Activated naive CD4-positive, alpha-beta T cell treated with anti-CD3 and anti-CD28 coated beads, Interleukin-2, amount 50 U/mL, for 24 hours (primary cell): ENCODE data around the gene C1R.
"Not testable (repeated sequence)": the region's sequence is repeated elsewhere in the genome, so short reads cannot be mapped to it uniquely, and the experiment has no call there.

Experiments
- H3K27ac Mint-ChIP-seq: one replicate; pipeline ENCODE4 v1.8.0; 2021; ENCODE audit warnings: mild to moderate bottlenecking, mixed read lengths
- H3K27me3 Mint-ChIP-seq: one replicate; pipeline ENCODE4 v1.8.0; 2021; ENCODE audit warnings: mixed read lengths
- H3K36me3 Mint-ChIP-seq: one replicate; pipeline ENCODE4 v1.8.0; 2021; ENCODE audit warnings: mixed read lengths
- H3K4me1 Mint-ChIP-seq: one replicate; pipeline ENCODE4 v1.8.0; 2021; ENCODE audit warnings: mixed read lengths
- H3K4me3 Mint-ChIP-seq: one replicate; pipeline ENCODE4 v1.8.0; 2021; ENCODE audit warnings: mild to moderate bottlenecking, mixed read lengths
- H3K9me3 Mint-ChIP-seq: one replicate; pipeline ENCODE4 v1.8.0; 2021; ENCODE audit warnings: mixed read lengths

The C1R gene

DNA sequence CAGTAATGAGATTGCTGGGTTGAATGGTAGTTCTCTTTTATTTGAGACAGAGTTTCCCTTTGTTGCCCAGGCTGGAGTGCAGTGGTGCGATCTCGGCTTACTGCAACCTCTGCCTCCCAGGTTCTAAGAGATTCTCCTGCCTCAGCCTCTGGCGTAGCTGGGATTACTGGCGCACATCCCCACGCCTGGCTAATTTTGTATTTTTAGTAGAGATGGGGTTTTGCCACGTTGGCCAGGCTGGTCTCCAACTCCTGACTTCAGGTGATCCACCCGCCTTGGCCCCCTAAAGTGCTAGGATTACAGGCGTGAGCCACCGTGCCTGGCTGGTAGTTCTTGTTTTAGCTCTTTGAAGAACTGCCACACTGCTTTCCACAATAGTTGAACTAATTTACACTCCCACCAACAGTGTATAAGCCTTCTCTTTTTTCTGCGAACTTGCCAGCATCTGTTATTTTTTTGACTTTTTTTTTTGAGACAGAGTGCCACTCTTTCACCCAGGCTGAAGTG lies 42.7 kb downstream of the C1R start:
- not testable (repeated sequence) for H3K27ac Mint-ChIP-seq, H3K36me3 Mint-ChIP-seq, H3K27me3 Mint-ChIP-seq, H3K9me3 Mint-ChIP-seq, H3K4me3 Mint-ChIP-seq
- H3K4me1 Mint-ChIP-seq = peaks cover 14% of the 10 kb centered on the region

DNA sequence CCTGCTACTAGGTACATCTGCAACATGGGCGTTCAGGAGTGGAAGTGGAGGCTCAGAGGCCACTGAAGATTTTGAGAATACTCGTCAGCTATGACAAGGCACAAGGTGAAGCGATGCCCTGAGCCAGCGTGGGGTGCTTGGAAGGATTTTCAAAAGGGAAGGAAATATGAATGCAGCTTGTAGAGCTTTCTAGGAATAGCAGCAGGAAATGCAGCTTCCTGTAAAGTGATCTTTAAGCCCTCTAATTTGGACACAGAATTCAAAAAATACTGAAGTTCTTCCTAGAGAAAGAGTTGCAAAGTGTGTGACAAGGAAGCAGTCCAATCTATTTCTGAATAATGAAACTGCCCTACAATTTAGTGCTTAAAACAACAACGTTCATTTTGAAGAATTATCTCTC lies 44.9 kb downstream of the C1R start:
- H3K36me3 Mint-ChIP-seq = no peaks in the 10 kb centered on the region
- peaks cover 14% of the 10 kb centered on the region for H3K4me1 Mint-ChIP-seq
- no peak overlapping the region for H3K4me3 Mint-ChIP-seq
- H3K27ac Mint-ChIP-seq = no peak overlapping the region
- no peaks in the 10 kb centered on the region for H3K9me3 Mint-ChIP-seq
- H3K27me3 Mint-ChIP-seq = no peaks in the 10 kb centered on the region

DNA sequence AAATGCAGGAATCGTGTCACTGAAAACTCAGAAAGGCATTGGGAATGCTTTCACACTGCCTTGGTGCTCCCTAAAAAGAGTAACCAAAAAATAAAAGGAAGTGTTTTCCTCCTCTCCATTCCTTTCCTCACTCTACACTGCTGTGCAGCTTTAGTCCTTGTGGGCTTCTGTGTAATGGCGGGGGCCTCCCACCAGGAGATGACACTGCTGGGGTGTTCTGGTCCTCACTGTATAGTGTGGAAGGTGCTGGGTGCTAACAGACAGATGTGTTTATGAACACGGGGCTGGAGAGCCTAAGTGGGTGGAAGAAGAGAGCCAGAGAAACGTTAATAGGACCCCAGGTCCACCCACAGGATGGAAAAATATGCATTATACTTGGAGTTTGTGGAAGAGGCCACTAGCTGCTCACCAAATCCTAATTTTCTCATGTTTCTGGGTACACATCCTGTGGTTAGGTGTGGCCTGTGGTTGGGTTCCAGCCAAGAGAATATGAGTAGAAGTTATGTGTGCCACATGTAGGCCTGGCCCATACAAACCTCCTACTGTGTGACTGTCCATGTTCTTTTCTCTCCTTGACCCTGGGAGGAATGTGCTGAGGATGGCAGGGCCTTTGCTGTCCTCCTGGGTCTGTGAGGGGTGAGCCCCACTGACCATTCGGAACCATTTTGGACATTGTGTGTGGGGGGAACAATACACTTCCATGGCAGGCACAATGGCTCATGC lies 45.7 kb downstream of the C1R start:
- H3K4me3 Mint-ChIP-seq = no peak overlapping the region
- H3K9me3 Mint-ChIP-seq = no peaks in the 10 kb centered on the region
- no peak overlapping the region for H3K27ac Mint-ChIP-seq
- H3K27me3 Mint-ChIP-seq = no peaks in the 10 kb centered on the region
- no peaks in the 10 kb centered on the region for H3K36me3 Mint-ChIP-seq
- H3K4me1 Mint-ChIP-seq = peaks cover 14% of the 10 kb centered on the region

DNA sequence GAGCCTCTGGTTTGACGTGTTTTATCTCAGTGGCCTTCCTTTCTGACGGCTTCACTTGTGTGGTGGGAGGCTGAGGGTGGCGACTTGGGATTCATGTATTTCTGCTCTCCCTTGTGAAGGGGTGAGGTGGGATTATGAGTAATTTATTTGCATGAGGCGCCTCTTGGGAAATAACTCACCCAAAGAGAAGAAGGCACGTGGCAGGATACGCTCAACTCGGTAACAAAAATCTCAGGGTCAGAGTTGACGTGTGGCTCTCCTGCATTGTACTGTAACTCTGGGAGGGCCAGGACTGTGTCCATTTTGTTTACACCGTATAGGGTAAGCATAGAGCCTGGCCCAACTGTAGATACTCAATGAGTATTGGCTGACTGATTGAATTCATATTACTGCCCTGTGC lies 46.3 kb downstream of the C1R start:
- H3K4me3 Mint-ChIP-seq = no peak overlapping the region
- peaks cover 14% of the 10 kb centered on the region for H3K4me1 Mint-ChIP-seq
- H3K27me3 Mint-ChIP-seq = no peaks in the 10 kb centered on the region
- no peak overlapping the region for H3K27ac Mint-ChIP-seq
- no peaks in the 10 kb centered on the region for H3K9me3 Mint-ChIP-seq
- H3K36me3 Mint-ChIP-seq = no peaks in the 10 kb centered on the region

DNA sequence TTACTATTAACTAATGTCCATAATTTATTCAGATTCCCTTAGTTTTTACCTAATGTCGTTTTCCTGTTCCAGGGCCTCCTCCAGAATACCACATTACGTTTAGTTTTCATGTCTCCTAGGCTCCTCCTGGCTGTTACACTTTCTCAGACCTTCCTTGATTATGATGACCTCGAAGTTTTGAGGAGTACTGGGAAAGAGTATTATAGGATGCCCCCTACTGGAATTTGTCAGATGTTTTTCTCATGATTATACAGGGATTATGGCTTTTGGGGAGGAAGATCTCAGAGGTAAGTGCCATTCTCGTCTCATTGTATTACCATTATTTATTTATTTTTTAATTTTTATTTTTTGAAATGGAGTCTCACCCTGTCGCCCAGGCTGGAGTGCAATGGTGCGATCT lies 49.4 kb downstream of the C1R start:
- Mint-ChIP-seq H3K4me3 (no peak overlapping the region), H3K4me1 (peaks cover 11% of the 10 kb centered on the region), H3K27ac (no peak overlapping the region), H3K36me3 (no peaks in the 10 kb centered on the region), H3K27me3 (no peaks in the 10 kb centered on the region), H3K9me3 (no peaks in the 10 kb centered on the region)

DNA sequence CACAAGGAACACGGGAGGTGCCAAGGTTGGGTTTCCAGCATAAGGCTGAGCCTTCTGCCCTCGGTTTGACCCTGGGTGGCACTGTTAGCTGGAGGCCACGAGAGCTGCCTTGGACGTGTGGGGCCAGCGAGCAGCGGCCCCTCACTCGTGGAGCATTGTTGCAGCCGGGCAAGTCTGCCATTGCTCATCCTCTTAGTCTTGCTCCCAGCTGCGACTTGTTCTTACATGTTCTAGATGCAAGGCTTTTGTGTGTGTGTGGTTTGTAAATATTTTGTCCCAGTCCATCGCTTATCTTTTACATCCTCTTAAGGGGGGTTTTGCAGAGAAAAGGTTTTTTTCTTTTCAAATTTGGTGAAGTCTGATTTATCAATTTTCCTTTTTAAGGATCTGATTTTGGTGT lies 52.8 kb downstream of the C1R start:
- H3K9me3 Mint-ChIP-seq = no peaks in the 10 kb centered on the region
- H3K4me1 Mint-ChIP-seq = no peaks in the 10 kb centered on the region
- H3K4me3 Mint-ChIP-seq = no peak overlapping the region
- H3K27me3 Mint-ChIP-seq = no peaks in the 10 kb centered on the region
- H3K36me3 Mint-ChIP-seq = no peaks in the 10 kb centered on the region
- H3K27ac Mint-ChIP-seq = no peak overlapping the region

DNA sequence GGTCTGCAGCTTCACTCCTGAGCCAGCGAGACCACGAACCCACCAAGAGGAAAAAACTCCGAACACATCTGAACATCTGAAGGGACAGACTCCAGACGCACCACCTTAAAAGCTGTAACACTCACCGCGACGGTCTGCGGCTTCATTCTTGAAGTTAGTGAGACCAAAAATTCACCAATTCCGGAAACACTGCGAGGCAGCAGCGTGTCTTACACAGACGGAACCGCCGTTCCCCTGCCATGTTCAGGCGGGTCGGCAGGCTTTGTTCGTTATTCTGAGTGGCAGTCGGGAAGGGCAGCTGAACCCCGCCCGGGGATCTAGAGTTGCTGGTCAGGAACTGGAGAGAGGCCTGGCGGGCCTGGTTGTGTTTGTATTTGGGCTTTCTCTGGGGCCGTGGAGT lies 53.7 kb downstream of the C1R start:
- Mint-ChIP-seq H3K27me3 (no peaks in the 10 kb centered on the region), H3K4me3 (no peak overlapping the region), H3K27ac (no peak overlapping the region), H3K9me3 (no peaks in the 10 kb centered on the region), H3K36me3 (no peaks in the 10 kb centered on the region), H3K4me1 (no peaks in the 10 kb centered on the region)

DNA sequence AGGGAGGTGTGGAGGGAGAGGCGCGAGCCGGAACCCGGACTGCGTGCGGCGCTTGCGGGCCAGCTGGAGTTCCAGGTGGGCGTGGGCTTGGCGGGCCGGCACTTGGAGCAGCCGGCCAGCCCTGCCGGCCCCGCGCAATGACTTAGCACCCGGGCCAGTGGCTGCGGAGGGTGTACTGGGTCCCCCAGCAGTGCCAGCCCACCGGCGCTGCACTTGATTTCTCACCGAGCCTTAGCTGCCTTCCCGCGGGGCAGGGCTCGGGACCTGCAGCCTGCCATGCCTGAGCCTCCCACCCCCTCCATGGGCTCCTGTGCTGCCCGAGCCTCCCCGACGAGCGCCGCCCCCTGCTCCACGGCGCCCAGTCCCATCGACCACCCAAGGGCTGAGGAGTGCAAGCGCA lies 54.8 kb downstream of the C1R start:
- H3K4me1 Mint-ChIP-seq, H3K9me3 Mint-ChIP-seq, H3K4me3 Mint-ChIP-seq, H3K27me3 Mint-ChIP-seq, H3K27ac Mint-ChIP-seq, H3K36me3 Mint-ChIP-seq: not testable (repeated sequence)

DNA sequence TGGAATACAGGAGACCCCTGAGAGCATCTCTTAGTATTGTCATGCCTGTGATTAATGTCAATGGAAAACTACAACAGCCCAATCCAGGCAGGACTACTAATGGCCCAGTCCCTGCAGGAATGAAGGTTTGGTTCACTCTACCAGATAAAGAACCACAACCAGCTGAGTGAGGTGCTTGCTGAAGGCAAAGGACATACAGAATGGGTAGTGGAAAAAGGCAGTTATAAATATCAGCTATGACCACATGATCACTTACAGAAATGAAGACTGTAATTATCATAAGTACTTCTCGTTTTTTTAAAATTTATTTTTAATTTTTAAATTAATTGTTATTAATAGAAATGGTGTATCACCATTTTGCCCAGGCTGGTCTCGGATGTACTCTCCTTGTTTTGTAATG lies 56.8 kb downstream of the C1R start:
- H3K4me1 Mint-ChIP-seq = no peaks in the 10 kb centered on the region
- no peaks in the 10 kb centered on the region for H3K36me3 Mint-ChIP-seq
- H3K4me3 Mint-ChIP-seq = no peak overlapping the region
- no peaks in the 10 kb centered on the region for H3K27me3 Mint-ChIP-seq
- no peaks in the 10 kb centered on the region for H3K9me3 Mint-ChIP-seq
- no peak overlapping the region for H3K27ac Mint-ChIP-seq

DNA sequence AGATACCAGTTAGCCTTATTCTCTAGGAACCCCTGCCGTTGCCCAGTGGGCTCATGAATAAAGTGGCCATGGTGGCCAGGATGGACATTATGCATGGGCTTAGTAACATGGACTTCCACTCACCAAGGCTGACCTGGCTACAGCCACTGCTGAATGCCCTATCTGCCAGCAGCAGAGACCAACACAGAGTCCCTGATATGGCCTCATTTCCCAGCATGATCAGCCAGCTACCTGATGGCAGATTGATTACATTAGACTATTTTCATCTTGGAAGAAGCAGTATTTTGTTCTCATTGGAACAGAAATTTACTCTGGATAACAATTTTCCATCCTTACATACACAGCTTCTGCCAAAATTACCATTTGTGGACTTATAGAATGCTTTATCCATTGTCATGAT lies 57.8 kb downstream of the C1R start:
- Mint-ChIP-seq H3K27ac (no peak overlapping the region), H3K36me3 (no peaks in the 10 kb centered on the region), H3K4me1 (no peaks in the 10 kb centered on the region), H3K4me3 (no peak overlapping the region), H3K9me3 (no peaks in the 10 kb centered on the region), H3K27me3 (no peaks in the 10 kb centered on the region)

DNA sequence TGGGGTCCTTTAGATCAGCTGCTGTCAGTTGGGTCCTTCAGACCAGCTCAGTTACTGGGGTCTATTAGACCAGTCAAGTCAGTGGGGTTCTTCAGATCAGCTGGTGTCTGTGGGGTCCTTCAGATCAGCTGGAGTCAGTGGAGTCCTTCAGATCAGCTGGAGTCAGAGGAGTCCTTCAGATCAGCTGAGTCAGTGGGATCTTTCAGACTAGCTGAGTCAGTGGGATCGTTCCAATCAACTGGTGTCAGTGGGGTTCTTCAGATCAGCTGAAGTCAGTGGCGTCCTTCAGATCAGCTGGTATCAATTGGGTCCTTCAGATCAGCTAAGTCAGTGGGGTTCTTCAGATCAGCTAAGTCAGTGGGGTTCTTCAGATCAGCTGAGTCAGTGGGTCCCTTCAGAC lies 59.3 kb downstream of the C1R start:
- no peaks in the 10 kb centered on the region for H3K9me3 Mint-ChIP-seq
- H3K27ac Mint-ChIP-seq = no peak overlapping the region
- no peaks in the 10 kb centered on the region for H3K36me3 Mint-ChIP-seq

DNA sequence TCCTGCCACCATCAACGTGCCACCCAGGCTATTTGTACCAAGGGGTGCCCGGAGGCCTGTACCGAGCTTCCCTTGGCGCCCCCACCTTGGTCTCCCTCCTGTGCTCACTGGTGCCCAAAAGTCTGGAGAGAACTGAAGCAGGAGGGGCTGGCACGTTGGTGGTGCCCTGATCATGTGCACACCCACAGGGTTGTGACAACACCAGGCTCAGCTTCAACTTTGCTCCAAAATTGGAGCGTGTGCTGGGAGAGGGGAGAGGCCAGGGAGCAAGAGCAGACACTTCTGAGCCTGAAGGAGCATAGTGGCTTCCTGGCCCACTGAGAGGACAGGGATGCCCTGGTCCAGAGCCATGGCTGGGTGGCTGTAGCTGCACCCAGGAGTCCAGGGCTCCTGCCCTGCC lies 60.9 kb downstream of the C1R start:
- Mint-ChIP-seq H3K27me3 (no peaks in the 10 kb centered on the region), H3K4me3 (no peak overlapping the region), H3K27ac (no peak overlapping the region), H3K9me3 (no peaks in the 10 kb centered on the region), H3K36me3 (no peaks in the 10 kb centered on the region), H3K4me1 (no peaks in the 10 kb centered on the region)

More for the DNA sequence above, 59.3 kb downstream of the C1R start:
- H3K4me3 Mint-ChIP-seq = no peak overlapping the region
- no peaks in the 10 kb centered on the region for H3K4me1 Mint-ChIP-seq
- H3K27me3 Mint-ChIP-seq = no peaks in the 10 kb centered on the region
